Right lobe of liver (tissue), 4 donors: ENCODE results near the gene VENTX.

ENCODE experiments used
- CTCF ChIP-seq, 4 donors: fragments of 200-600 bp in 3 of 4; fragments of 450-650 bp in 1 of 4; IDR thresholded peaks; one replicate each; pipeline versions ENCODE4 v1.5.1 to v1.8.0; 2016 to 2022; ENCODE audit warnings: antibody characterized with exemption in 4 of 4, mild to moderate bottlenecking in 2 of 4
- POLR2A ChIP-seq: fragments of 450-650 bp; IDR thresholded peaks from one replicate; pipeline ENCODE4 v1.6.1; 2017; ENCODE audit warnings: antibody characterized with exemption, mild to moderate bottlenecking
- donor health status: DM: no; HTN: no; CAD: no.
- donor health status: DM: no; HTN: no; CAD: no.
- donor health status: DM: no; HTN: yes; CAD: no.

DNA sequence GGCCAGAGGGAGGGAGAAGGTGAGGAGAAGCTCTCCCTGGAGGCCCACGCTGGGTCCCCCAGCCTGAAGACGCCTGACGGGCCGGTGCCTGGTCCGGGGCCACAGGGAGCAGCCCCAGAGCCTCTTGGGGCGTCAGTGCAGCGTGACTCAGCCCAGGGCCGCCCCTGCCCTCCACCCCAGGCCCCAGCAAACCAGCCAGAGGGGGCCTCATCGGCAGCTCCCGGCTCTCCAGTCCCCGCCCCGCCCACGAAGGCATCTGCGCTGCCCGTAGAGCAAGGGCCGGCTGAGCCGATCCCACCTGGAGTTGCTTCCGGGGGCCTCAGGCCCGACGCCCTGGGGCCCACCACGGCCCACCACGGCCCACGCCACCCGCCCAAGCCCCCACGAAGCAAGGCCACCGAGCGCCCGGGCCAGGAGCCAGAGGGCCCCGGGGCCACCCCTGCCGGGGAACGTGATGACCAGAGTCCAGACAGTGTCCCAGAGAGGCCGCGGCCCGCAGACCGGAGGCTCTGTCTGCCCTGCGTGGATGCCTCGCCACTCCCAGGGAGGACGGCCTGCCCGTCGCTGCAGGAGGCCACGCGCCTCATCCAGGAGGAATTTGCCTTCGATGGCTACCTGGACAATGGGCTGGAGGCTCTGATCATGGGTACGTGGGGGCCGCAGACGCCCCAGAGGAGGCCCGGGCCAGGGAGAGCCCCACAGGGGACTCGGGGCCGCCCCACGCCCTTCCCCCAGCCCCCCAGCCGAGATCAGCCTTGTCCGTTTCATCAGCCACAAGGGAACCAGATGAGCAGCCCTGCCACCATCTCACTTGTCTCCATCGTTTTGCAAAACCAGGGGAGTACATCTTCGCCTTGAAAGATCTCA lies 38.8 kb upstream of the VENTX start:
- TF ChIP-seq CTCF (IDR thresholded peaks at IDR 0.05) (no peak), POLR2A (no peak)
